BLaER1 treated with 17β-estradiol and CSF1 and Interleukin-3, amounts not matched to agents 10 nM and 100 nM (cell line): ENCODE measurements around the gene OOEP.
A peak's percentile ranks its signal among the peaks of the same experiment; 100 is the strongest.
"Not testable (repeated sequence)": the region's sequence is repeated elsewhere in the genome, so short reads cannot be mapped to it uniquely, and the experiment has no call there.

Experiments used
- H3K27ac ChIP-seq, 11 experiments: shearing (Covaris generic); formaldehyde crosslinking; 2 replicates each; pipeline ENCODE4 v1.8.1; 2022
- H3K27me3 ChIP-seq, 11 experiments: shearing (Covaris generic); formaldehyde crosslinking; 2 replicates each; pipeline ENCODE4 v1.8.1; 2022
- H3K36me3 ChIP-seq, 11 experiments: shearing (Covaris generic); formaldehyde crosslinking; 2 replicates each; pipeline ENCODE4 v1.8.1; 2022
- H3K4me1 ChIP-seq, 10 experiments: shearing (Covaris generic); formaldehyde crosslinking; 2 replicates each; pipeline ENCODE4 v1.8.1; 2022
- H3K4me2 ChIP-seq, 11 experiments: shearing (Covaris generic); formaldehyde crosslinking; 2 replicates each; pipeline ENCODE4 v1.8.1; 2022
- H3K4me3 ChIP-seq, 10 experiments: shearing (Covaris generic); formaldehyde crosslinking; 2 replicates each; pipeline ENCODE4 v1.8.1; 2022
- H3K9ac ChIP-seq, 11 experiments: shearing (Covaris generic); formaldehyde crosslinking; 2 replicates each; pipeline ENCODE4 v1.8.1; 2022
- H3K9me3 ChIP-seq, 11 experiments: shearing (Covaris generic); formaldehyde crosslinking; replicated peaks in 1 of 11; 2 replicates each; pipeline ENCODE4 v1.8.1; 2022
- H4K20me1 ChIP-seq, 11 experiments: shearing (Covaris generic); formaldehyde crosslinking; 2 replicates each; pipeline ENCODE4 v1.8.1; 2022
- Cebpa-rat ChIP-seq, 11 experiments: shearing (Covaris generic); IDR thresholded peaks; 2 replicates each; pipeline ENCODE4 v1.8.1; 2022

Gene OOEP

GRCh38 chr6:73391675-73392074 lies 22.0 kb upstream of the OOEP start:
- Histone ChIP-seq H3K27me3 (peaks cover 5 to 29% (median 27%) of the 10 kb centered on the region in 11 experiments; a peak in 20 of 22 replicates), H3K4me1 (peaks cover 0 to 13% (median 9%) of the 10 kb centered on the region in 10 experiments; a peak in 11 of 20 replicates), H3K9me3 (peaks cover 7 to 16% (median 12%) of the 10 kb centered on the region in 11 experiments; a peak in 19 of 22 replicates), H4K20me1 (no peaks in the 10 kb centered on the region), H3K27ac (no peak overlapping the region), H3K4me3 (no peak overlapping the region), H3K9ac (no peak overlapping the region), H3K36me3 (peaks cover 0 to 15% (median 0%) of the 10 kb centered on the region in 11 experiments; a peak in 2 of 22 replicates), H3K4me2 (no peak overlapping the region)
- TF ChIP-seq Cebpa-rat (IDR thresholded peaks at IDR 0.05), result no peak

- Histone ChIP-seq H3K4me3 (no peak overlapping the region), H4K20me1 (no peaks in the 10 kb centered on the region), H3K27me3 (peaks cover 5 to 29% (median 27%) of the 10 kb centered on the region in 11 experiments; a peak in 20 of 22 replicates), H3K27ac (no peak overlapping the region), H3K9me3 (peaks cover 4 to 12% (median 7%) of the 10 kb centered on the region in 11 experiments; a peak in 19 of 22 replicates), H3K9ac (no peak overlapping the region), H3K4me1 (peaks cover 0 to 13% (median 9%) of the 10 kb centered on the region in 10 experiments; a peak in 11 of 20 replicates), H3K4me2 (no peak overlapping the region), H3K36me3 (peaks cover 0 to 12% (median 0%) of the 10 kb centered on the region in 11 experiments; a peak in 2 of 22 replicates)
- no peak for TF ChIP-seq Cebpa-rat (IDR thresholded peaks at IDR 0.05)
Measured at GRCh38 chr6:73389854-73390253, 20.2 kb upstream of the OOEP start.

- TF ChIP-seq Cebpa-rat (IDR thresholded peaks at IDR 0.05), result no peak
- Histone ChIP-seq H3K27me3 (peaks cover 5 to 29% (median 27%) of the 10 kb centered on the region in 11 experiments; a peak in 20 of 22 replicates), H3K4me1 (peaks cover 0 to 13% (median 9%) of the 10 kb centered on the region in 10 experiments; a peak in 11 of 20 replicates), H3K9ac (peak overlapping the region in 10 of 11 experiments; percentile 15 to 66 (median 61); a peak in 21 of 22 replicates), H3K36me3 (peaks cover 0 to 8% (median 0%) of the 10 kb centered on the region in 11 experiments; a peak in 2 of 22 replicates), H3K4me3 (peak overlapping the region; percentile 48 to 67 (median 53)), H3K9me3 (peaks cover 0 to 3% (median 0%) of the 10 kb centered on the region in 11 experiments; a peak in 1 of 22 replicates), H3K27ac (peak overlapping the region in 5 of 11 experiments; percentile 17 to 55 (median 40); a peak in 8 of 22 replicates), H4K20me1 (no peaks in the 10 kb centered on the region), H3K4me2 (peak overlapping the region; percentile 74 to 91 (median 84))
Measured at GRCh38 chr6:73388800-73389512, 19.3 kb upstream of the OOEP start.

GRCh38 chr6:73388433-73388799 lies 18.7 kb upstream of the OOEP start:
- TF ChIP-seq Cebpa-rat (IDR thresholded peaks at IDR 0.05), result no peak
- Histone ChIP-seq H3K9me3 (no peaks in the 10 kb centered on the region), H3K4me1 (peaks cover 0 to 13% (median 9%) of the 10 kb centered on the region in 10 experiments; a peak in 11 of 20 replicates), H3K4me2 (peak overlapping the region; percentile 74 to 91 (median 84)), H3K27ac (peak overlapping the region in 1 of 11 experiments; percentile 55; a peak in 2 of 22 replicates), H3K36me3 (peaks cover 0 to 3% (median 0%) of the 10 kb centered on the region in 11 experiments; a peak in 2 of 22 replicates), H3K4me3 (peak overlapping the region; percentile 48 to 67 (median 53); a peak in 18 of 20 replicates), H3K27me3 (peaks cover 5 to 29% (median 27%) of the 10 kb centered on the region in 11 experiments; a peak in 20 of 22 replicates), H4K20me1 (no peaks in the 10 kb centered on the region), H3K9ac (peak overlapping the region in 8 of 11 experiments; percentile 51 to 66 (median 61); a peak in 13 of 22 replicates)

GRCh38 chr6:73382462-73383113 lies 12.9 kb upstream of the OOEP start:
- no peak overlapping the region for H3K4me3 ChIP-seq
- no peaks in the 10 kb centered on the region for H4K20me1 ChIP-seq
- no peak overlapping the region for H3K4me2 ChIP-seq
- no peak overlapping the region for H3K27ac ChIP-seq
- no peak overlapping the region for H3K9ac ChIP-seq
- TF ChIP-seq Cebpa-rat (IDR thresholded peaks at IDR 0.05), result no peak
- peaks cover 0 to 2% (median 1%) of the 10 kb centered on the region in 11 experiments; a peak in 13 of 22 replicates for H3K27me3 ChIP-seq
- no peaks in the 10 kb centered on the region for H3K4me1 ChIP-seq
- H3K9me3 ChIP-seq, result no peaks in the 10 kb centered on the region
- H3K36me3 ChIP-seq, result no peaks in the 10 kb centered on the region

GRCh38 chr6:73381531-73381930 lies 11.8 kb upstream of the OOEP start:
- H3K4me2 ChIP-seq, H3K4me3 ChIP-seq, H4K20me1 ChIP-seq, H3K36me3 ChIP-seq, H3K27ac ChIP-seq, H3K9ac ChIP-seq, H3K9me3 ChIP-seq, H3K27me3 ChIP-seq, H3K4me1 ChIP-seq: not testable (repeated sequence)

GRCh38 chr6:73377225-73377624 lies 7.5 kb upstream of the OOEP start:
- Histone ChIP-seq H3K4me1 (no peaks in the 10 kb centered on the region), H3K4me3 (no peak overlapping the region), H3K36me3 (no peaks in the 10 kb centered on the region), H3K27me3 (no peaks in the 10 kb centered on the region), H4K20me1 (no peaks in the 10 kb centered on the region), H3K9ac (no peak overlapping the region), H3K4me2 (no peak overlapping the region), H3K9me3 (peaks cover 5 to 9% (median 5%) of the 10 kb centered on the region in 11 experiments), H3K27ac (no peak overlapping the region)
- no peak for TF ChIP-seq Cebpa-rat (IDR thresholded peaks at IDR 0.05)

GRCh38 chr6:73375216-73375615 lies 5.5 kb upstream of the OOEP start:
- H3K4me3 ChIP-seq, result no peak overlapping the region
- H3K4me2 ChIP-seq, result no peak overlapping the region
- no peaks in the 10 kb centered on the region for H3K4me1 ChIP-seq
- no peaks in the 10 kb centered on the region for H3K36me3 ChIP-seq
- peaks cover 20 to 25% (median 21%) of the 10 kb centered on the region in 11 experiments for H3K9me3 ChIP-seq
- H4K20me1 ChIP-seq, result no peaks in the 10 kb centered on the region
- H3K27ac ChIP-seq, result no peak overlapping the region
- H3K27me3 ChIP-seq, result no peaks in the 10 kb centered on the region
- no peak overlapping the region for H3K9ac ChIP-seq
- TF ChIP-seq Cebpa-rat (IDR thresholded peaks at IDR 0.05), result no peak

- TF ChIP-seq Cebpa-rat (IDR thresholded peaks at IDR 0.05), result no peak
- Histone ChIP-seq H3K27me3 (no peaks in the 10 kb centered on the region), H4K20me1 (no peaks in the 10 kb centered on the region), H3K36me3 (no peaks in the 10 kb centered on the region), H3K4me2 (no peak overlapping the region), H3K4me3 (no peak overlapping the region), H3K9me3 (peaks cover 20 to 35% (median 30%) of the 10 kb centered on the region in 11 experiments), H3K4me1 (no peaks in the 10 kb centered on the region), H3K9ac (no peak overlapping the region), H3K27ac (no peak overlapping the region)
Measured at GRCh38 chr6:73372516-73372915, 2.8 kb upstream of the OOEP start.
